ENCODE data around the gene FXYD4.
"Not testable (repeated sequence)": the region's sequence is repeated elsewhere in the genome, so short reads cannot be mapped to it uniquely, and the experiment has no call there.

The FXYD4 gene

GRCh38 chr10:43389867-43390266 is 18.4 kb downstream of the FXYD4 start:
- no peak for DNase-seq (ENCODE audit: low read depth in 2 of 2)
- no peak overlapping the region for H3K4me3 ChIP-seq (replicated peaks in 1 of 2; ENCODE audit: low read depth in 2 of 2, low read length in 2 of 2)
- no peak for TF ChIP-seq CTCF (IDR thresholded peaks at IDR 0.05; ENCODE audit: low read depth, low read length)

- no peak for TF ChIP-seq CTCF (IDR thresholded peaks at IDR 0.05; ENCODE audit: low read depth, low read length)
- DNase-seq (ENCODE audit: low read depth in 2 of 2): no peak
- H3K4me3 ChIP-seq (replicated peaks in 1 of 2; ENCODE audit: low read depth in 2 of 2, low read length in 2 of 2): no peak overlapping the region
These were observed 18.9 kb downstream of the FXYD4 start for GRCh38 chr10:43390333-43390732.

DNA sequence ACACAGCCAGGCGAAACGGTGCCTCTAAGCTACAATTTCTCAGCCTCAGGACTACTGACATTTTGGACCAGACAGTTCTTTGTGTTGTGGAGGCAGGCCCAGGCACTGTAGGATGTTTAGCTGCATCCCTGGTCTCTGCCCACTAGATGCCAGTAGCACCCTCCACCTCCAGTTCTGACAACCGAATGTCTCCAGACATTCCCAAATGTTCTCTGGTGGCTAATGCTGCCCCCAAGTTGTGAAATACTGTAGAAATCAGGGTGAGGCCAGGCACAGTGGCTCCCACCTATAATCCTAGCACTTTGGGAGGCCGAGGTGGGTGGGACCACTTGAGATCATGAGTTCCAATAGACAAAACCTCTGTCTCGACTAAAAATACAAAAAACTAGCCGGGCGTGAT is 19.3 kb downstream of the FXYD4 start:
- no peak overlapping the region for H3K4me3 ChIP-seq (replicated peaks in 1 of 2; ENCODE audit: low read depth in 2 of 2, low read length in 2 of 2)
- DNase-seq (ENCODE audit: low read depth in 2 of 2): peak; percentile 64 to 68

GRCh38 chr10:43391496-43391895 is 20.1 kb downstream of the FXYD4 start:
- no peak for DNase-seq (ENCODE audit: low read depth in 2 of 2)
- TF ChIP-seq CTCF (IDR thresholded peaks at IDR 0.05; ENCODE audit: low read depth, low read length): no peak

More for the DNA sequence above, 19.3 kb downstream of the FXYD4 start:
- peak; percentile 62 for TF ChIP-seq CTCF (IDR thresholded peaks at IDR 0.05; ENCODE audit: low read depth, low read length)

GRCh38 chr10:43392748-43393147 is 21.3 kb downstream of the FXYD4 start:
- no peak overlapping the region for H3K4me3 ChIP-seq (replicated peaks in 1 of 2; ENCODE audit: low read depth in 2 of 2, low read length in 2 of 2)
- DNase-seq (ENCODE audit: low read depth in 2 of 2): no peak
- TF ChIP-seq CTCF (IDR thresholded peaks at IDR 0.05; ENCODE audit: low read depth, low read length): no peak

More at GRCh38 chr10:43391496-43391895, 20.1 kb downstream of the FXYD4 start:
- H3K4me3 ChIP-seq (replicated peaks in 1 of 2; ENCODE audit: low read depth in 2 of 2, low read length in 2 of 2): no peak overlapping the region

- not testable (repeated sequence) for H3K4me3 ChIP-seq (replicated peaks in 1 of 2; ENCODE audit: low read depth in 2 of 2, low read length in 2 of 2); DNase-seq (ENCODE audit: low read depth in 2 of 2)
These were observed 21.8 kb downstream of the FXYD4 start for GRCh38 chr10:43393186-43393585.

GRCh38 chr10:43393606-43394360 is 22.3 kb downstream of the FXYD4 start:
- no peak for DNase-seq (ENCODE audit: low read depth in 2 of 2)
- H3K4me3 ChIP-seq (replicated peaks in 1 of 2; ENCODE audit: low read depth in 2 of 2, low read length in 2 of 2): no peak overlapping the region
- no peak for TF ChIP-seq CTCF (IDR thresholded peaks at IDR 0.05; ENCODE audit: low read depth, low read length)
